Measurements from ENCODE around the gene UNC5A.

Gene UNC5A

DNA sequence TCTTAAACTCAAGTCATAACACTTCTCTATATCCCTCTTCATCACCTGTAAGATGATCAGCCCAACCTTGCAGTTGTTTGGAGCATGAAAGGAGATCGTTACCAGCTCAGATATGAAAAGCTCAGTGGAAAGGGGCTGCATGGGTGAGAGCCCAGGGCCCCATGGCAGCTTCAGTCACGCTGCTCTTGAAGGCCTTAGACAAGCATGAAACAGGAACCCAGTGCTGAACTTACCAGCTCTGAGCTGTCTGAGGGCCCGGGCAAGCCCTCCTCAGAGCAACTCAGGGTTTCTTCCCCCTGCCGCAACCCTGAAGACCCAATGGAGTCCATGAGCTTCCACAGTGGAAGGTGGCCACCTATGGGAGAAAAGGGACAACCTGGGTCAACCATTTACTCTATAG, 85.5 kb downstream of the UNC5A start:
- DNase-seq (ENCODE audit: low read depth) = no peak
- no peak overlapping the region for H3K4me3 ChIP-seq (ENCODE audit: low read length)
- TF ChIP-seq, protein P1, sequence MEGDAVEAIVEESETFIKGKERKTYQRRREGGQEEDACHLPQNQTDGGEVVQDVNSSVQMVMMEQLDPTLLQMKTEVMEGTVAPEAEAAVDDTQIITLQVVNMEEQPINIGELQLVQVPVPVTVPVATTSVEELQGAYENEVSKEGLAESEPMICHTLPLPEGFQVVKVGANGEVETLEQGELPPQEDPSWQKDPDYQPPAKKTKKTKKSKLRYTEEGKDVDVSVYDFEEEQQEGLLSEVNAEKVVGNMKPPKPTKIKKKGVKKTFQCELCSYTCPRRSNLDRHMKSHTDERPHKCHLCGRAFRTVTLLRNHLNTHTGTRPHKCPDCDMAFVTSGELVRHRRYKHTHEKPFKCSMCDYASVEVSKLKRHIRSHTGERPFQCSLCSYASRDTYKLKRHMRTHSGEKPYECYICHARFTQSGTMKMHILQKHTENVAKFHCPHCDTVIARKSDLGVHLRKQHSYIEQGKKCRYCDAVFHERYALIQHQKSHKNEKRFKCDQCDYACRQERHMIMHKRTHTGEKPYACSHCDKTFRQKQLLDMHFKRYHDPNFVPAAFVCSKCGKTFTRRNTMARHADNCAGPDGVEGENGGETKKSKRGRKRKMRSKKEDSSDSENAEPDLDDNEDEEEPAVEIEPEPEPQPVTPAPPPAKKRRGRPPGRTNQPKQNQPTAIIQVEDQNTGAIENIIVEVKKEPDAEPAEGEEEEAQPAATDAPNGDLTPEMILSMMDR (conservative IDR thresholded peaks at IDR 0.05; ENCODE audit: low read length) = no peak

- no peak for DNase-seq (ENCODE audit: low read depth)
- no peak overlapping the region for H3K4me3 ChIP-seq (ENCODE audit: low read length)
- TF ChIP-seq, protein P1 (conservative IDR thresholded peaks at IDR 0.05; ENCODE audit: low read length) = no peak
These were observed 86.9 kb downstream of the UNC5A start for GRCh38 chr5:176897263-176897662.

DNA sequence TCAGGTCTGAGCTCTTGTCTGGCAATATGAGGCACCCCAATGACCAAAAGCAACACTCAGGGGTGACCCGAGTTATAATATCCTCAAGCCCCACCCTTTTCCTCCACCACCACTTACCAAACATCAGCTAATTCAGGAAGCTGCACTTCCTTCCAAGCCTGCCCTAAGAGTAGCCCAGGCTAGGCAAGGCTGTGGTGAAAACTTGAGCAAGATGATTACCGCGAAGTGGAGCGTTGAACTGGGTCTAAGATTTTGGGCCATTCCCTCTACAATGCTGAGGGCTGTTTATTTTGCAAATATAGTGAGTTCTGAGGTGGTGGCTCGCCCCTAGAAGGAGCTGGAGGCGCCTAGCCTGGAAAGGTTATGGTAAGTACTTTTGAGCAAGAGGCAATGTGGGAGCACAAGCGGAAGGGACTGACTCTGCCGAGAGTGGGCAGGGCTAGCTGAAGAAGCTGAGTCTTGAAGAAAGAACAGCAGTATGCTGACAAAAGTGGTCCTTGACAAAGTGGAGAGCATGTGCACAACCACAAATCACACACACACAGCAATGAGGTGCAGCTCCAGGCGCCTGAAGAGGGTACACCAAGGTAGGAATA, 89.0 kb downstream of the UNC5A start, which contains the start of gene HK3:
TSS of gene HK3 (minus strand) at position 51 of the 596 bp plus-strand sequence. CDS start 3,187 bp downstream, outside the sequence.
- TF ChIP-seq, protein P1 (conservative IDR thresholded peaks at IDR 0.05; ENCODE audit: low read length) = no peak
- no peak within 1 kb of the TSS for H3K4me3 ChIP-seq (ENCODE audit: low read length)
- no peak for DNase-seq (ENCODE audit: low read depth)

DNA sequence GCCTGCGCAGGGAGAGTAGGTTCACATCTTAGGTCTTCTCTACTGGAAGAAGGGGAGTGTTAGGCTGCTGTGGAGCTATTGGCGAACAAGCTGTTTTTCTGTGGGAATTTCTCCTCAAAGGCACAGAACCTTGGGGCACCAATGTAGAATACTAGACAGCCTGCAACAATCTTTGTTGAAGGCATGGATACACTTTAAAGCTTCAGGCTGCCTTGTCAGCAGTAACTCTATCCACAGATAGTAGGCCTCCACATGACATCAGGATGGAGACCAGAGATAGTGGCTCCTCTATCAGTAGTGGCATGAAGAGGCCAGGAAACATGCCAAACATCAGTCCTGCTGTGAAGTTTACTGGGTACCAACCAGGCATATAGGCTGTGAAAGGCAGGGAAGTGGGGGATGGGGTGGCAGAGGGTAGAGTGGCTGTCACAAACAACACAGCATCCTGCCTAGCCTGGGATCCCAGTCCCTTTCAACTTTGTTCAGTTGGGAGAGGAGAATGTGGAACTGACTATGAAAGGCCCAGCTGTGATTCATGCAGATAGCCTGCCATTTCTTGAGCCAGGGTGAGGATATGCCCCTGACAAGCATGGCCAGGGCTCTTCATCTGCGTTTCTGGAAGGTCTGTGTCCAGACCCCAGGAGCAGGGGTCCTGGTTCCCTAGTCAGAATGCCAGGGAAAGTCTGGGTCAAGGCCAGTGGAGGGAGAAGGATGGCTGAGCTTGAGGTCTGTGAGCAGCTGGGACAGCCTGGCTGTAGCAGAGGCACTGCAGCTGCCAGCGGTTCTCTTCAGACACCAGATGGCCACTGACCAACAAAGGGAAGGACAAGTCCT, 89.8 kb downstream of the UNC5A start:
- DNase-seq (ENCODE audit: low read depth) = no peak
- H3K4me3 ChIP-seq (ENCODE audit: low read length) = no peak overlapping the region
- TF ChIP-seq, protein P1 (conservative IDR thresholded peaks at IDR 0.05; ENCODE audit: low read length) = no peak

- no peak overlapping the region for H3K4me3 ChIP-seq (ENCODE audit: low read length)
- no peak for DNase-seq (ENCODE audit: low read depth)
- TF ChIP-seq, protein P1 (conservative IDR thresholded peaks at IDR 0.05; ENCODE audit: low read length) = no peak
These were observed 90.4 kb downstream of the UNC5A start for GRCh38 chr5:176900780-176901204.

GRCh38 chr5:176901260-176902101, 91.1 kb downstream of the UNC5A start:
- TF ChIP-seq, protein P1 (conservative IDR thresholded peaks at IDR 0.05; ENCODE audit: low read length) = no peak
- H3K4me3 ChIP-seq (ENCODE audit: low read length) = no peak overlapping the region
- DNase-seq (ENCODE audit: low read depth) = no peak

All from AG10803 (cell line).